GM19238 (cell line): ENCODE data around the gene BAG1.

Source experiments
- DNase-seq: peaks from one replicate; pipeline ENCODE4 v3.0.0; 2011; ENCODE audit warnings: low spot score; ENCODE audit not compliant: insufficient read length

Gene BAG1

GRCh38 chr9:33273972-33274328 lies 9.4 kb upstream of the BAG1 start:
- no peak for DNase-seq

- DNase-seq = no peak
Observed at GRCh38 chr9:33273266-33273971, 8.9 kb upstream of the BAG1 start.

DNA sequence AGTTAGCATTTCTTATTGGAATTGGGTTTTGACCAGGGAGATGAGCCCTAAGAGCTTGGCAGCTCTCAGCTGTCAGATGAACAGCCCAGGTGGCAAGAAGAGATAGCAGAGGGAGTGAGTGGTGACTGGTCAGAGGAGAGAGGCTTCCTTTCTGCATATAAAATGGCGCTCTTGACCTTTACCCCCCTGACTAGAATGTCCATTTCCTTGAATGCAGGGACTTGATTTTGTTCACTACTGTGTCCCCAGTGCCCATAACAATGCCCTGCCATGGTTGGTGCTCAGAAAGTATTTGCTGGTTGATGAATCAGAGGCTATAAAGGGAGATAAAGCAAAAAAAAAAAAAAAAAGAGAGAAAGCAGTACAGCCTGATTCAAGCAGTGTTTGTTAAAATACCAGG lies 7.6 kb upstream of the BAG1 start:
- no peak for DNase-seq

DNA sequence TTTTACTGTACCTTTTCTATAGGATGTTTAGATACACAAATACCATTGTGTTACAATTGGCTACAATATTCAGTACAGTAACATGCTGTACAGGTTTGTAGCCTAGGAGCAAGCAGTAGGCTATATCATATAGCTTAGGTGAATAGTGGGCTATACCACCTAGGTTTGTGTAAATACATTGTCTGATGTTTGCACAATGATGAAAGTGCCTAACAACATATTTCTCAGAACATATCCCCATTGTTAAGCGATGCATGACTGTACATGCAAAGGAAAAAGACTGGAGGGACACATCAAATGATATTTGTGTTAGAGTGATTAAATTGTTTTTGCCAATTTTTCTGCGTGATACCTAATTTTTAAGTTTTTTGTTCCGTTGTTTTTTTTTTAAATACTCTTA lies 5.6 kb upstream of the BAG1 start:
- DNase-seq = no peak

GRCh38 chr9:33267151-33267767 lies 2.8 kb upstream of the BAG1 start:
- DNase-seq = no peak

GRCh38 chr9:33265211-33265865 lies 830 bp upstream of the BAG1 start:
- no peak for DNase-seq

DNA sequence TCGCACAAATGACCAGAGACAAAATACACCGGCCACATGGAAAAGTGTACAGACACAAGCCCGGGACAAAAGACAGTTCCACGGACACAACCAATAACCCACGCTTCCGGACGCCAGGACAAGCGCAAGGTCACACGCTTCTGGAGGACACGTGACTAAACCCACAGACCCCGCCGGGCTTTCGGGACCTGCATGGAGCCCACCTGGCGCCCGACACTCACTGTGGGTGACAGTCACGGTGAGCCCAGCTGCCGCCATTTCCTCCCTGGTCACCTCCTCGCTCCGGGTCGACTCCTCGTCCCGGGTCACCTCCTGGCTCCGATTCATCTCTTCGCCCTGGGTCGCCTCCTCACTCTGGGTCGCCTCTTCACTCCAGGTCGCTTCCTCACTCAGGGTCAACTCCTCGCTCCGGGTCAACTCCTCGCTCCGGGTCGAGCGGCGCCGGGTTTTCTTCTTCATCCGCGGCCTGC lies 470 bp downstream of the BAG1 start:
- peak; percentile 39 for DNase-seq

DNA sequence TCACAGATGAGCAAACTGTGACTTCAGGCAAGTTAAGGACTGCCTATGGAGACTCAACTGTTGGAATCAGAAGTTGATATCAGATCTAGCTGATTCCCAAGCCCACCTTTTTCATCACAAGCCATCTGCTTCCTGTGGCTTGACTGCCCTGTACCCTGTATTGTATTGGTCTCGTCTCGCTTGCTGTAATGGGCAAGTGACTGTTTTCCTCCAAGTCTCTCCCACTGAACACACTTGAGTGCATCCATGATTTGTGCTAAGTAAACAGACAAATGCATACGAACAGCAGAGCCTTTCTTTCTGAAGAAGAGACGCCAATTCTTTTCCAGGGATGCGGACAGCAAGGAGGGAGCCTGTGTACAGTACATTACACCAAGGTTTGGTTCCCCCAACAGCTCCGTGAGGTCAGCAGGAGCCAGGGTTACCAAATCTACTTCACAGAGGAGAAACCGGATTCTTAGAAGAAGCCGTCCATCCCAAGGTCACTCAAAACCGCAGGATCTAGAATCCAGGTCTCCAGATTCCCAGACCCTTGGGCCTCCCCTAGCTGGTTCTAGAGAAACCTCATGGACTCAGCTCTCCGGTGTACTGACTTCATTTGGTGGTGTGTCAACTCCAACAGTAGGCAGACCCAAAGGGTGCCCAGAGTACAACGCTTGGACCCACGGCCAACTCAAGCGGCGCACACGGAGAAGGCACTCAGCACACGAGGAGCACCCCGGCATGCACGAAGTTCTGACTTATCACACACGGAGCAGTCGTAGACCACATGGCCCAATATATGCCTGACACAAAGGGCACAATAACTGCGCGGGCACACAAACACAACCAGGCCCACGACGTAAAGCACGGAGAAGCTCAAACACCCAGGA lies 1.1 kb downstream of the BAG1 start:
- peak; percentile 25 for DNase-seq

- DNase-seq = no peak
Observed at GRCh38 chr9:33260372-33260771, 4.1 kb downstream of the BAG1 start.

- no peak for DNase-seq
Observed at GRCh38 chr9:33257276-33257675, 7.2 kb downstream of the BAG1 start.

DNA sequence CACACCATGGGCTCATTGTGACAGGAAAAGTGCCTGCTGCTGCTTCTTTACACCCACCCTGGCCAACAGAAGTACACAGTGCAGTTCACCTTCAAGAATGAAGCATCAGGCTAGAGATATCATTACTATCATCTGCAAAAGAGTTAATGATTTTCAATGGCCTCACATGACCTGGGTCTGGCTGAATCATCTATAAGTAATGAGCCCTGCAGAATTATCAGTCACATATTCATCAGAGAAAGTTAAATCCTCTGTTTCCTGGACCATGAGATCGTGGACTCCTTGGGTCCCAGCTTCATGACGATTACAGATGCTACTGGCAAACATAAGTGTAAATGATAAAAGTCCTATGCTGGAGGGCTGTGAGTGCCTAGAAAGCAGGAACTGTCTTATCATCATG lies 8.3 kb downstream of the BAG1 start:
- no peak for DNase-seq

- DNase-seq = no peak
Observed at GRCh38 chr9:33255471-33255870, 9.0 kb downstream of the BAG1 start.

- no peak for DNase-seq
Observed at GRCh38 chr9:33255014-33255413, 9.5 kb downstream of the BAG1 start.

GRCh38 chr9:33254211-33254610 lies 10.3 kb downstream of the BAG1 start:
- no peak for DNase-seq

GRCh38 chr9:33250458-33250995 lies 14.0 kb downstream of the BAG1 start:
- DNase-seq = no peak

GRCh38 chr9:33249983-33250382 lies 14.5 kb downstream of the BAG1 start:
- no peak for DNase-seq

DNA sequence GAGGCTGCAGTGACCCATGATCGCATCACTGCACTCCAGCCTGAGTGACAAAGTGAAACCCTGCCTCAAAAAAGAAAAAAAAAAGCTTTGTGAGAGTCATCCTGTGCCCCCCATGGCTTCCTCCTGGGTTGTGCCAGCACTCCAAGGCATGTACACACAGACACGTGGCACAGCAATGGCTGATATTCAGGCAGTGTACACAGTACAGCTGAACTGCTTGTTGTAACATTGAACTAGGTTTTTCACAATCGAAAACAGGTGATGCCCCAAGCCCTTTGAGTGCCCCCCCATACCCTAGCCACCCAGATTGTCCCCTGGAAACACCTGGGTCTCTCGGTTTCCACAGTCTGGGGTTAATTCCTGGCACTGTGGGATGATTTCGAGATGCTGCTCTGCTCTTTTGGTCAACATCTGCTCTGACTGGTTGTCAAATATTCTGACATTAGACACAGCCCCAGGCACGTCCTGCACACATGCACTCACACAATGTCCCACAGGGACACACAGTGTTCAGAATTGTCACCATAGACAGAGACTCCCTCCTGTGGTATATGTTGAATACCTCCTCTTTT lies 15.3 kb downstream of the BAG1 start:
- no peak for DNase-seq

DNA sequence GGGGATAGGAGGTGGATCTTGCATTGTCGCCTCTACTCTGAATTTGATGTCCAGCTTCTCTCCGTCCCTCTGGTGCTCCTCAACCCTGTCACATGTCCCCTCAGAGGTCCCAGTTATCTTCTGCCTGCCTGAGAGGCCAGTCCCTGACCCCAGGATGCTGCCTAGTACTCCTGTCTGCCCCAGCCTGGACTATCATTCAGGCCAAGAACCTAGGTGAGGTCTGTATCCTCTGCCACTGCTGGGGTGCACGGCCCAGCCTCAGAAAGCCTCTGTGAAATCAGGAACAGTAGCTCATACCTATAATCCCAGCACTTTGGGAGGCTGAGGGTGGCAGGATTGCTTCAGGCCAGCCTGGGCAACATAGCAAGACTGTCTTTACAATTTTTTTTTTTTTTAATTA lies 15.9 kb downstream of the BAG1 start:
- no peak for DNase-seq

- no peak for DNase-seq
Observed at GRCh38 chr9:33246269-33246860, 18.1 kb downstream of the BAG1 start.

DNA sequence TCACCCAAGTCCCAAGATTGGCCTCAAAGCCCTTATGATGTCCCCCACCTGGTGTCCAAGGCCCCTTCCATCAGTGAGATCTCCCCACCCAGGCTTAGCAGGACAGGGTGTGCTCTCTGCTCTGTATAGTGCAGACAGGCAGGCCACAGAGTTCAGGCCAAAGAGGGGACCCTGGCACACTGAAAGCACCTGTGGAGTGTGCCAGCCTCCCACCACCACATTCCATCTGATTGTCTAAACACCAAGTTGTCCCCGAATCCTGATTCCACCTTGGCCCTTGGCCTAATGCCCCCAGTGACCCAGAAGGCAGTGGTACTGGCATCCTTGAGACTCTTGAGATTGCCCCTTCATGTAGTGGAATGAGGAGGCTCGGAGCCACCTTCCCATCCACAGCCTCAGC lies 19.2 kb downstream of the BAG1 start:
- no peak for DNase-seq
